Glutamatergic neuron (in vitro differentiated cells): Measurements from ENCODE around the gene GLRA2. TPM values are rescaled to one million over a fixed set of nuclear protein-coding genes. Genes with fewer than 3 reads are reported as not detected.

Experiments
- DNase-seq: peaks from one replicate; pipeline ENCODE4 v3.0.0; 2022
- H3K27ac Mint-ChIP-seq: one replicate; pipeline ENCODE4 v1.8.0; 2020; ENCODE audit warnings: mild to moderate bottlenecking, mixed read lengths, inconsistent platforms; ENCODE audit not compliant: unreplicated experiment
- H3K27me3 Mint-ChIP-seq: one replicate; pipeline ENCODE4 v1.8.0; 2020; ENCODE audit warnings: mild to moderate bottlenecking, moderate library complexity, mixed read lengths, inconsistent platforms; ENCODE audit not compliant: unreplicated experiment
- H3K36me3 Mint-ChIP-seq: one replicate; pipeline ENCODE4 v1.8.0; 2020; ENCODE audit warnings: mild to moderate bottlenecking, mixed read lengths, inconsistent platforms; ENCODE audit not compliant: unreplicated experiment
- H3K4me1 Mint-ChIP-seq: one replicate; pipeline ENCODE4 v1.8.0; 2020; ENCODE audit warnings: mild to moderate bottlenecking, low read depth, mixed read lengths, inconsistent platforms; ENCODE audit not compliant: unreplicated experiment
- H3K4me3 Mint-ChIP-seq: one replicate; pipeline ENCODE4 v1.8.0; 2020; ENCODE audit warnings: mild to moderate bottlenecking, mixed read lengths, inconsistent platforms; ENCODE audit not compliant: unreplicated experiment
- H3K9me3 Mint-ChIP-seq: one replicate; pipeline ENCODE4 v1.8.0; 2020; ENCODE audit warnings: mild to moderate bottlenecking, moderate library complexity, mixed read lengths, inconsistent platforms; ENCODE audit not compliant: unreplicated experiment
- total RNA-seq: library from RNA; stranded (reverse); fragmentation: NEBNext Ultra II Directional; extraction: Animal tissue kit (Norgen Biotek cat#: 25700); gene quantifications from one replicate; pipeline ENCODE4 v1.2.1, GENCODE V29; 2021; ENCODE audit not compliant: unreplicated experiment
- TF ChIP-seq, protein P1 (sequence below): fragments of 200-600 bp; sonication (generic); IDR thresholded peaks from one replicate; pipeline ENCODE4 v1.5.0; 2021; ENCODE audit not compliant: partially characterized antibody, unreplicated experiment

GLRA2 gene
- total RNA-seq, 1 donor from 2014 or later = 1.9 TPM

DNA sequence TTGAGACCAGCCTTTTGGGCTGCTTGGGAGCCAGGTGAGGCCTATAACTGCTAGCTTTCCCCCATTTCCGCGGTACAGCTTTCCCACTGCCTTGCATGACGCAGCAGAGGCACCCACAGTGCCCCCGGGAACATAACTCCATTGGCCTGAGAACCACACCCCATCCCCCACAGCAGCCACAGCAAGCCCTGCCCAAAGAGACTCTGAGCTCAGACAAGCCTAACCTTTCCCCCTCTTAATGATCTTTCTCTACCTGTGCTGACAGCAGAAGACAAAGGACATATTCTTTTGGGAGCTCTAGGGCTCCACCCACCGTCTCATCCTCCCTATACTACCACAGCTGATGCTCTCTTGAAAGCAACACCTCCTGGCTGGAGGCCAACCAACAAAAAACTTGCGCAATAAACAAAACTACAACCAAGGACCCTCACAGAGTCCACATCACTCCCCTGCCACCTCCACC lies 228.7 kb downstream of the GLRA2 start:
- Mint-ChIP-seq H3K27me3 (no peaks in the 10 kb centered on the region), H3K36me3 (peaks cover 5% of the 10 kb centered on the region), H3K27ac (no peak overlapping the region), H3K4me1 (no peaks in the 10 kb centered on the region), H3K4me3 (no peak overlapping the region), H3K9me3 (peaks cover 1% of the 10 kb centered on the region)
- TF ChIP-seq, protein P1, sequence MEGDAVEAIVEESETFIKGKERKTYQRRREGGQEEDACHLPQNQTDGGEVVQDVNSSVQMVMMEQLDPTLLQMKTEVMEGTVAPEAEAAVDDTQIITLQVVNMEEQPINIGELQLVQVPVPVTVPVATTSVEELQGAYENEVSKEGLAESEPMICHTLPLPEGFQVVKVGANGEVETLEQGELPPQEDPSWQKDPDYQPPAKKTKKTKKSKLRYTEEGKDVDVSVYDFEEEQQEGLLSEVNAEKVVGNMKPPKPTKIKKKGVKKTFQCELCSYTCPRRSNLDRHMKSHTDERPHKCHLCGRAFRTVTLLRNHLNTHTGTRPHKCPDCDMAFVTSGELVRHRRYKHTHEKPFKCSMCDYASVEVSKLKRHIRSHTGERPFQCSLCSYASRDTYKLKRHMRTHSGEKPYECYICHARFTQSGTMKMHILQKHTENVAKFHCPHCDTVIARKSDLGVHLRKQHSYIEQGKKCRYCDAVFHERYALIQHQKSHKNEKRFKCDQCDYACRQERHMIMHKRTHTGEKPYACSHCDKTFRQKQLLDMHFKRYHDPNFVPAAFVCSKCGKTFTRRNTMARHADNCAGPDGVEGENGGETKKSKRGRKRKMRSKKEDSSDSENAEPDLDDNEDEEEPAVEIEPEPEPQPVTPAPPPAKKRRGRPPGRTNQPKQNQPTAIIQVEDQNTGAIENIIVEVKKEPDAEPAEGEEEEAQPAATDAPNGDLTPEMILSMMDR = no peak
- DNase-seq = no peak

DNA sequence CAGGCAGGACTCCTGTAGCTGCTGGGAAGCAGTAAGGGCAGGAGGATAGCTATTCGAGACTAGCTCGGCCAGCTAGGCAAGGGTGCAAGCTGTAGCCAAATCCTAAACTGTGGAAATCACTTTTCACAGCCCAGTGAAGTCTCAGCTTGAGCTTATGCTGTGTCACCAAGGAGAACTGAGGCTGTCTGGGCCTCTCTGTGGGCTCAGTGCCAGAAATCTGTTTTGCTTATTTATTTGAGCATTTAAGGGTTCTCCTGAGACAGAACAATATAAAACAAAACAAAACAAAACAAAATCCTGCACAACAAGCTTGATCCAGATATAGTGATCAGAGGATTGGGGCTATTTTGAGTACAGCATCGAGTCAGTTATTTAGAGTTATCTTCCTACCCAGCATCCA lies 246.1 kb downstream of the GLRA2 start:
- Mint-ChIP-seq H3K27me3 (no peaks in the 10 kb centered on the region), H3K4me3 (no peak overlapping the region), H3K27ac (no peak overlapping the region), H3K36me3 (peaks cover 3% of the 10 kb centered on the region), H3K9me3 (no peaks in the 10 kb centered on the region), H3K4me1 (no peaks in the 10 kb centered on the region)
- no peak for DNase-seq
- TF ChIP-seq, protein P1 = no peak

DNA sequence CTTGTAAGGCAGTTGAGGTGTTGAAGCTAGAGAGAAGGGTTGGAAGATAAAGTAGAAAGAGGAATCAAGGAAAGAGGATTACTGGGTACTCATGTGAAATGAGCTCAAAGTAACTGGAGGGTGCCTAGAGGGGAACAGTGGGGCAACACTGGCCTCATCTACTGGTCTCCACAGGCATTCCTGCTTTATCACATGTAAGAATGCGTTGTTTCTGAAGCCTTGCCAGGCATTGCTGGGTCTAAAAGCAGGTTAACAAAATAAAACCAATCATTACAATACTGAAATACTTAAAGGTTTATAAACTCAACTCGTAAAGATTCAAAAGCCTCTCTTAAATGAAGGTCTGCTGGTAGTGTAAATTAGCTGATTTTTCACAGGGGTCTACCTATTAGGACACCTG lies 247.6 kb downstream of the GLRA2 start:
- no peaks in the 10 kb centered on the region for H3K36me3 Mint-ChIP-seq
- H3K4me3 Mint-ChIP-seq = no peak overlapping the region

DNA sequence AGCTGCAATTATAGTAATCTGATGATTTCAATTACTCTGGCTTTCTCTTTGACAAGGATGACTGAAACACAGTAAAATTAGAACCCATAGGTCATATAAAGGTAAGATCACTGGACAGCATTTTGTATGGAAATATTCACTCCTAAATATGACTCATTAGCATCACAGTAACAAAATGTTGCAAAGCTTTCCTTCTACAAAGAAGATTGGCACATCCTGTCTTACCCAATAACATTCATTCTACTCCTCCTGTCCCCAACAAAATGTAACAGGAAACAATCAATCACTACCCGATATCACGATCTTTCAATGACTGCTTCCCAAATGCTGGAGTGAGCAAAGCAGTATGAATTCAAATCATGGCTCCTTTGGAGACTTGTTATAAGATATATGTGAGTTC lies 248.2 kb downstream of the GLRA2 start:
- Mint-ChIP-seq H3K36me3 (no peaks in the 10 kb centered on the region), H3K4me1 (no peaks in the 10 kb centered on the region), H3K4me3 (no peak overlapping the region), H3K27me3 (no peaks in the 10 kb centered on the region), H3K27ac (no peak overlapping the region), H3K9me3 (no peaks in the 10 kb centered on the region)
- TF ChIP-seq, protein P1 = no peak
- no peak for DNase-seq

More for the DNA sequence above, 247.6 kb downstream of the GLRA2 start:
- Mint-ChIP-seq H3K27ac (no peak overlapping the region), H3K27me3 (no peaks in the 10 kb centered on the region), H3K4me1 (no peaks in the 10 kb centered on the region), H3K9me3 (no peaks in the 10 kb centered on the region)
- TF ChIP-seq, protein P1 = no peak
- DNase-seq = no peak

DNA sequence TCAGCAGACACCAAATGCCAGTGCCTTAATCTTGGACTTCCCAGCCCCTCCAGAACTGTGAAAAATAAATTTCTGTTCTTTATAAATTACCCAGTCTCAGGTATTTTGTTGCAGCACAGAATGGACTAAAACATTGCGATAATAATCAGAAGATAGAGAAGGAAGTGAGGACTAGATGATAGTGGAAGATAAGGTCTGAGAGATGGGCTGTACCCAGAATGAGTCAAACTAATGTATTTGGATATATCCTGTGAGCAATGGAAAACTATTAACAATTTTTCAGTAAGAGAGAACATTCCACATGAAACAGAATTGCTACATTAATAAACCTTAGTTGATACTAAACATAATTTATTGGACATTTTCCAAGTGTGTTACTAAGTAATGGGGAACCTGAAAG lies 250.2 kb downstream of the GLRA2 start:
- Mint-ChIP-seq H3K4me1 (no peaks in the 10 kb centered on the region), H3K27ac (no peak overlapping the region), H3K9me3 (no peaks in the 10 kb centered on the region), H3K27me3 (no peaks in the 10 kb centered on the region), H3K36me3 (no peaks in the 10 kb centered on the region), H3K4me3 (no peak overlapping the region)
- no peak for DNase-seq
- TF ChIP-seq, protein P1 = no peak
